Stimulated activated CD8-positive, alpha-beta memory T cell treated with anti-CD3 and anti-CD28 coated beads, Interleukin-12 subunit alpha, Interleukin-12 subunit beta, amount 100 ng/mL, for 4 hours (primary cell): ENCODE data around the gene ESR1.
"Not testable (repeated sequence)": the region's sequence is repeated elsewhere in the genome, so short reads cannot be mapped to it uniquely, and the experiment has no call there.

Source experiments
- DNase-seq: peaks from one replicate; pipeline ENCODE4 v3.0.0-alpha.2; 2020; ENCODE audit warnings: low read depth

The ESR1 gene

DNA sequence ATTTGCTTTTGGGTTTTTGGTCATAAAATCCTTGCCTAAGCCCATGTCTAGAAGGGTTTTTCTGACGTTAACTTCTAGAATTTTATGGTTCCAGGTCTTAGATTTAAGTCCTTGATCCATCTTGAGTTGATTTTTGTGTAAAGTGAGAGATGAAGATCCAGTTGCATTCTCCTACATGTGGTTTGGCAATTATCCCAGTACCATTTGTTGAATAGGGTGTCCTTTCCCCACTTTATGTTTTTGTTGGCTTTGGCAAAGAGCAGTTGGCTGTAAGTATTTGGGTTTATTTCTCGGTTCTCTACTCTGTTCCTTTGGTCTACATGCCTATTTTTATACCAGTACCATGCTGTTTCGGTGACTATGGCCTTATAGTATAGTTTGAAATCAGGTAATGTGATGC is 86.9 kb downstream of the ESR1 start:
- DNase-seq: not testable (repeated sequence)

GRCh38 chr6:151899221-151899620 is 91.7 kb downstream of the ESR1 start:
- DNase-seq: not testable (repeated sequence)

DNA sequence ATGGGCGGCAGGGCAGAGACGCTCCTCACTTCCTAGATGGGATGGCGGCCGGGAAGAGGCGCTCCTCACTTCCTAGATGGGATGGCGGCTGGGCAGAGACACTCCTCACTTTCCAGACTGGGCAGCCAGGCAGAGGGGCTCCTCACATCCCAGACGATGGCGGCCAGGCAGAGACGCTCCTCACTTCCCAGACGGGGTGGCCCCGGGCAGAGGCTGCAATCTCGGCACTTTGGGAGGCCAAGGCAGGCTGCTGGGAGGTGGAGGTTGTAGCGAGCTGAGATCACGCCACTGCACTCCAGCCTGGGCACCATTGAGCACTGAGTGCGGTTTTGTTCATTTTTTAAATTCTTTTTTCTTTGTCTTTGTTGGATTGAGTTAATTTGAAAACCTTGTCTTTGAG is 92.3 kb downstream of the ESR1 start:
- DNase-seq: not testable (repeated sequence)

DNA sequence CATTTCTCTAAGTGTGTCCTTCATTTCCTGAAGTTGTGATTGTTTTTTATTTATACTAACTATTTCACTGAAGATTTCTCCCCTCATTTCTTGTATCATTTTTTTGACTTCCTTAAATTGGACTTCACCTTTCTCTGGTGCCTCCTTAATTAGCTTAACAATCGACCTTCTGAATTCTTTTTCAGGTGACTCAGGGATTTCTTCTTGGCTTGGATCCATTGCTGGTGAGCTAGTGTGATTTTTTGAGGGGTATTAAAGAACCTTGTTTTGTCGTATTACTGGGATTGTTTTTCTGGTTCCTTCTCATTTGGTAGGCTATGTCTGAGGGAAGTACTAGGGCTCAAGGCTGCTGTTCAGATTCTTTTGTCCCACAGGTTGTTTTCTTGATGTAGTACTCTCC is 92.8 kb downstream of the ESR1 start:
- DNase-seq: no peak

GRCh38 chr6:151901009-151901411 is 93.5 kb downstream of the ESR1 start:
- DNase-seq: no peak

GRCh38 chr6:151904631-151905030 is 97.1 kb downstream of the ESR1 start:
- no peak for DNase-seq

- no peak for DNase-seq
Observed at GRCh38 chr6:151905072-151905471, 97.6 kb downstream of the ESR1 start.

DNA sequence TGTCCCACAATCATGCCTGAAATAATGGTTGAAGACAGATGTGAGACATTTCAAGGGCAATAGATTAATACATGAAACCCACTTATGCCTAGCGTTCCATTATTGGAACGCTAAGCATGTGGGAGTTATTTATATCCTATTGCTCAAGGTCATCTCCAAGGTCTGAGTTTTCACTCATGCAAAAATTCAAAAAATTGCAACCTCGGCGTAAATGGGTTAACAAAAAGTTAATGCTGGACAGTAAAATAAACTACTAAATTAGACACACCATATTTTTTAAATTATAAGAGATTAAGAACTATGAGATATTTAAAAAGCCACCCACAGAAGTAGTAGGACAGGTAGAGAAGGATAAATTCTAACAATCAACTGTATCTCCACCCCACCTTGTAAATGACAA is 98.4 kb downstream of the ESR1 start:
- DNase-seq: no peak

- DNase-seq: no peak
Observed at GRCh38 chr6:151911401-151911800, 103.9 kb downstream of the ESR1 start.

DNA sequence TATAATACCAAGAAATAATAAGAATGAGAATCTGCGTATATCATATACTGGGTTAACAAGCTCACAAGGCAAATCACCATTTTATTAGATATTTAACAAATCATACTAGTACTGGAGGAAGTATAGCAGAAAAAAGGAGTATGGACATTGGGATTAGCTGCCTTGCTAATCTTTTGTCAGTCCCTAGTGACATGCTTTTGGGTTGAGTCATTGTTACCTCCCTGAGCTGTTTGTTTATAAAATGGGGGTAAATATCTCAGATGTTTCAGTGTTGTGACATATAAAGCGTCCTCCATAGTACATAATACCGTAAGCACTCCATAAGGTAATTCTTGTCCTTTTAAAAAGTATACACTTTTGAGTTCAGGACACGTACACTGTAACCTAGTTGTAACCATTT is 107.0 kb downstream of the ESR1 start:
- no peak for DNase-seq

- no peak for DNase-seq
Observed at GRCh38 chr6:151916075-151916474, 108.6 kb downstream of the ESR1 start.

GRCh38 chr6:151916680-151917164 is 109.2 kb downstream of the ESR1 start:
- DNase-seq: no peak

- DNase-seq: no peak
Observed at GRCh38 chr6:151917531-151918329, 110.2 kb downstream of the ESR1 start.

DNA sequence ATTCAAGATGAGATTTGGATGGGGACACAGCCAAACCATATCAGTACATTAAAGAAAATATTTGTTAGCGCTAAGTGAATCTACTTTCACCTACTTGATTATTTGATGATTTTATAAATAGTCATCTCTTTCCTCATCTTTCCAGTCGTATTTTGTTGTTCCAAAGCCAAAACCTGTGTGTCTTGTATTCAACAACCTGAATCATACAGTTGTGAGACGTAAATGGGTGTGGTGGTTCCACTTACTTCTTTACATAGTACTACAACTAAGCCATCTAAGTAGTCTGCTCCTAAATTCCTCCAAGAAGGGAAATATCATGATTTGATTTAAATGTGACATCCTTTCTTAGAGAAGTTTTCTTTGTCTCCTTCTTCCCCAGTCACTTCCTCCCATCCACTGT is 132.8 kb downstream of the ESR1 start:
- DNase-seq: no peak

DNA sequence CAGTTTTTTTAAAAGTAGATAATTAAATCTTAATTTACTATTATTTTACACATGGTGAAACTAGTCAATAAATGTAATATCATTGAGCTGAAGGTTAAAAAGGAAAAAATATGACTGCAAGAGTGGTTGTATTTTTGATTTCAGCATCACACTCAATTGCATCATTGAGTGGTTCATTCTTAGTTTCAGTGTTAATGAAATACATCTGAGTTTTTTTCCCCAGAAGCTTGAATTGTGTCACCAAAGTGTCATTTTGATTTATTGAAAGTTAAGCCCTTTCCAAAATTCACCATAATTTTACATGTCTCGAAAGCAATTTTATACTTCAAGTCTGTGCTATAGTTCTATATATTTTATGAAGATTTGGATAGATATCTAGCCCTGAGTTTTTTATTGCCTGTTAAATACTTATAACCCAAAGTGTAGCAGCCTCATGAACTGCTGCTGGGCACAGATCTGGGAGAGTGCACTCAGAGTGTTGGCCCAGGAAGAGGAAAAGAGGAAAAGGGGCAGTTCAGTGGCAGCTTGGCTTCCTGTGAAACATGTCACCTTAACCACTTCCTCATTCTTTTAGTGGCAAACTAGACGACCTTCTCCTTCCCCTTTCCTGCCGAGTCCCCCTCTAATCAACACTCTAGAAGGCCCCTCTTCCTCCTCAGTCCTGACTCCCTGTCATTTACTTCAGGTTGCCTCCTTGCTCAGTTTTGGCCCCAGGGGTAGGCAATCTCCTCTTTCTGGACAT is 140.7 kb downstream of the ESR1 start:
- DNase-seq: no peak

DNA sequence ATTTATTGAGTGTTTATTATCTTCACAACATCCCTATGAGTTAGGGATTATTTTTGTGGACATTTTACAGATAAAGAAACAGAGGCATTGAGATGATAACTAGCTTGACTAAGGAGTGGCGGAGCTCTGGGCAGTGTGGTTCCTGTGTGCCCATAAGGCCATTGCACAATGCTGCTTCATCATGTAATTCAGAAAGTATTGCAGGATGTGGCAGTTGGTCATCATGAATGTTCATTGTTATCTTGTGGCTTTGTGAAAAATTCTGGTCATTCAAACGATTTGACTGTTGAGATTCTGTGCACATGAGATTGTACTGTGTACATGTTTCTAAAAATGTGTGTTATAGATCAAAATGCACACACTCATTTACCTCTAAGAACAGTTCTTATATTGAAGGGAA is 150.8 kb downstream of the ESR1 start:
- no peak for DNase-seq

DNA sequence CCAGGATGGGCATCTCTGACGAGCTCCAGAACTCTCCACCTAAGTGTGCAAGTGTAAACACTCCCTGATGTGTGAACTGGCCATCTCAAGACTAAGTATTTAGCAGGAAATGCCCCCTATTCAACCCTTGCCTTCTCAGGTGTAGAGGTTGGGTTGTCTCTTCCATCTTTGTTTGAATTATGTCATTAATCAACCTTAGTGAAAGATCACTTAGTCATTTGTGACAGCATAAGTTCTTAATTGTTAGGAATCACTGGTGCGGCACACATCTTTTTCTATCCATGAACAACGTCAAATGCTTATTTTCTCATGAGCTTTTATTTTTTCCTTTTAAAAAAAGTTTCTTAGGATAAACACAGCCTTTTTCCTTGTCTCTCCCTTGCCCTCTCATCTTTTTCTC is 151.6 kb downstream of the ESR1 start:
- no peak for DNase-seq

- no peak for DNase-seq
Observed at GRCh38 chr6:151961809-151962208, 154.3 kb downstream of the ESR1 start.

- DNase-seq: no peak
Observed at GRCh38 chr6:151962246-151962846, 154.9 kb downstream of the ESR1 start.

DNA sequence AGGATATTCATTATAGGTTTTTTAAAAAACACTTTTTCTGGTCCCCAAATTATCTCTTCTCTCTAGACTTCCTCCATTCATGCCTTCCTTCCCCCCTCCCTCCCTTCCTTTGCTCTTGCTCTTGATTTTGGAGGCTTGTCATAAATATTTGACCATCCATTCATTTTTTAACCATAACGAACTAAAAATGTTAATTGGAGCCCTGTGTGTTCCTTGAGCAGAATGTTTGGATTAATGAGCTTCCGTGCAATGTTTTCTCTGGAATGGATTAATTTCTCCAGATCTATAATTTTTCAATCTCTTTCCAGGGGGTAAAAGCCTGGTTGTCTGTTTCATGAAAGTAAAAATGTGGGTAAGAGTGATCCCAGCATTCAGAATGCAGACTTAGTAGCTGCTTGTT is 155.5 kb downstream of the ESR1 start:
- no peak for DNase-seq

DNA sequence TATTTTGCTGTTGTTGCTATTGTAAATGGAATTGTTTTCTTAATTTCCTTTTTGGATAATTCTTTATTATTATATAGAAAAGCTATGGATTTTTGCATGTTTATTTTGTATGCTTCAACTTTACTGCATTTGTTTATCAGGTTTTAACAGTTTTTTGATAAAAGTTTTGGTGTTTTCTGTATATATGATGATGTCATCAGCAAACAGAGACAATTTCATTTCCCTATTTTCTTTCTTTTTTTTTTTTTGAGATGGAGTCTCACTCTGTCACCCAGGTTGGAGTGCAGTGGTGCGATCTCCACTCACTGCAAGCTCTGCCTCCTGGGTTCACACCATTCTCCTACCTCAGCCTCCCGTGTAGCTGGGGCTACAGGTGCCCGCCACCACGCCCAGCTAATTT is 156.9 kb downstream of the ESR1 start:
- not testable (repeated sequence) for DNase-seq

GRCh38 chr6:151974061-151974617 is 166.7 kb downstream of the ESR1 start:
- no peak for DNase-seq

DNA sequence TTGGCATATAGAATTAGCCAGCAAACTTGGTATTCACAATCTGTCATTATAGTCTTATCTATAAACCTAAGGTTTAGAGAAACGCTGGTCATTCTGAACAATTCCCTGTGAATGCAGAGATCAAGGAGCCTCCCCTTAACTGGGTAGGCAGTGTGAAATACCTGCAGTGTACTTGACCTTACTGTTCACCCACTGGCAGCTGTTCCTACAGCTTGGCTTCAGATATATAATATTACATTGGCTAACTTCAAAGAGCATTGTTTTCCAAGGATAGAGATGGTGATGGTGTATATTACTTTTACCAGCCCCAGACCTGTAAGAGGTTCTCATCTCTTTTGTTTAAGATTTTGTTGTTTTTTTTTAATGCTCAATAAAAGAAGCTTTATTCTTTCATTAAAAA is 168.3 kb downstream of the ESR1 start:
- DNase-seq: no peak
